ENCODE results near the gene KIF1A.

Gene KIF1A

DNA sequence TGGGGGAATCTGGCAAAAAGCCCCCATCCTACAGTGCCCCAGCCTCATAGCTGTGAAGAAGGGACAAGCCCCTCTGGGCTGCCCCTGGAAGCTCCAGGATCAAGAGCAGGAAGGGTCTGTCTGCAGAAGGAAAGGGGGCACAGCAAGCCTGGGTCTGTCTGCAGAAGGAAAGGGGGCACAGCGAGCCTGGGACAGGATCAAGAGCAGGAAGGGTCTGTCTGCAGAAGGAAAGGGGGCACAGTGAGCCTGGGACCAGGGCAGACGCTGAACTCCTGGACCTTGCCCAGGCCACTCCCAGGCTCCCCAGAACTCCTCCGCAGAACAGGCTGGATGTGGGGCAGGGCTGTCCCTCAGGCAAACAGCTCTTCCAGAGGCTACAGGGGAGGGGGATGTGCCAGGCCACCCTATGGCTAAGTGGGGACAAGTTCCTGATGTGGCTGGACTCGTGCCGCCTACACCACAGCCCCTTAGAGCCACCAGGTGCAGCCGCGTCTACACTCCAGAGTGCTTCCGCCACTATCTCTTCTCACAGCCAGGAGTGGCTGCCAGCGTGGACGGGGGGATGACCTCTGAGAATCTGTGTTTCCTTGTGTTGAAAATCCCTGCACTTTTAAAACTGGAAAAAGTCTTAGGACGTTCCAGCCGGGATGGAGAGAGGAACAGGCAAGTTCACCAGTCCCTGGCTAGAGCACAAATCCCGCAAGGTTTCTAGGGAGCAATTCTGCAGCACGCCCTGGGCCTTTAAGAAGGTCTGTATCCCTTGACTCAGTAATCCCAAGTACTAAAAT, 20.8 kb downstream of the KIF1A start:
- DNase-seq (ENCODE audit: low read depth in 2 of 3, low spot score in 1 of 3): no peak

DNA sequence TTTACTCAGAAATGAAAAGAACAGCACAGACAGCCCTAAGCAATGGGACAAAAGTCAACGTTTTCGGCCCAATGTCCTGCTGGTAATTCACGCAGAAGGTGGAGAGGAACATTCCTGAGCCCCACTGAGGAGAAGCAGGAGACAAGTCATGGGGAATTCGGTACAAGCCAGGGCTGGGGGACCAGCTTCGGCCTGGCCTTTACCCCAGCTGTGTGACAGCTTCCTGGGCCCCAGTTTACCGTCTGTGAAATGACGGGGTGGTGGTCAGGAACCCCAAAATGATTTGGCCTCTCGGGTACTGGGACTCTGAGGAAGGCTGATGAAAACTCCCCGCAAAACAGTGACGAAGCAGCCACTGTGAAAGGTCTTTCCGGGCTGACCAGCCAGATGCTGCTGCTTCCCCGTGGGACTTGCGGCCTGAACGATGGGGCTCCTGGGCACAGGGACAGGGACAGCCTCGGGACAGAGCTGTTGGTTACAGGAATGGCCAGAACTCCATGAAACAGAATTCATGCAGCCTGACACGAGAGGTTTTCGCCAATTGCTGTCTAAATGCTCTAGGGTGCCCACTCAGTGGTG, 21.6 kb downstream of the KIF1A start:
- DNase-seq (ENCODE audit: low read depth in 2 of 3, low spot score in 1 of 3): no peak

DNA sequence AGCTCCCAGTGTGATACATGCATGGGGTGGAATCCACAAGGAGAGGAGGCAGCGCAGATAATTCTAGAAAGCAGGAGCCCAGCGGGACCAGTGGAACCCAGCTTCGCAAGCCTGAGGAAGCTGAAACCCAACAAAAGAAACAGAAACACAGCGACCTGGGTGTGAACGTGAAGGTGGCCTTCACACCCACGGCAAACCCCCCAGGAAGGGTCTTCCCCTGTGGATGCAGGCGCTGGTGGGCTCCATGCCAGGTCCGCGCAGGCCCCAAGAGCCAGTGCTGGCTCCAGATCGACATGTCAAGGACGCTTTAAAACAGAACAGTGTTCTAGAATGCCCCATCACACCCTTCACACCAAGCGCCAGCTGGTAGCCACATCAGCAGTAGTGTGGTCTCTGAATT, 22.1 kb downstream of the KIF1A start:
- DNase-seq (ENCODE audit: low read depth in 2 of 3, low spot score in 1 of 3): no peak

DNA sequence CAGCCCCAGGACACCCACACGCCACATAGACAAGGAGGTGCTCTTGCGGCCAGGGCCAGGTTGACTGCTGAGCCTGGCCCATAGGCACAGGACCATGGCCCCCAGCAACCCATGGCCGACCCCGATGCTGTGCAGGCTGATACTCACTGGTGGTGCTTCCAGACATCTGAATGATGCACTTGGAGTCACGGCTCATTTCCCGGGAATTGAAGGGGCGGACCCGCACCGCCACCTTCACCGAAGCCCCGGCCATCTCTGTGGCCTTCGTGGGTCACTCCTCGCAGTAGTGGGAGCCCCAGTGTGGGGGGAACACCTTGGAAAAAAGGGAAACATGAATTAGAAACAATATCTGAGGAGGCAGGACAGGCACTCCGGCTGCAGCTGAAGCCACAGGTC, 22.5 kb downstream of the KIF1A start:
- no peak for DNase-seq (ENCODE audit: low read depth in 2 of 3, low spot score in 1 of 3)

DNA sequence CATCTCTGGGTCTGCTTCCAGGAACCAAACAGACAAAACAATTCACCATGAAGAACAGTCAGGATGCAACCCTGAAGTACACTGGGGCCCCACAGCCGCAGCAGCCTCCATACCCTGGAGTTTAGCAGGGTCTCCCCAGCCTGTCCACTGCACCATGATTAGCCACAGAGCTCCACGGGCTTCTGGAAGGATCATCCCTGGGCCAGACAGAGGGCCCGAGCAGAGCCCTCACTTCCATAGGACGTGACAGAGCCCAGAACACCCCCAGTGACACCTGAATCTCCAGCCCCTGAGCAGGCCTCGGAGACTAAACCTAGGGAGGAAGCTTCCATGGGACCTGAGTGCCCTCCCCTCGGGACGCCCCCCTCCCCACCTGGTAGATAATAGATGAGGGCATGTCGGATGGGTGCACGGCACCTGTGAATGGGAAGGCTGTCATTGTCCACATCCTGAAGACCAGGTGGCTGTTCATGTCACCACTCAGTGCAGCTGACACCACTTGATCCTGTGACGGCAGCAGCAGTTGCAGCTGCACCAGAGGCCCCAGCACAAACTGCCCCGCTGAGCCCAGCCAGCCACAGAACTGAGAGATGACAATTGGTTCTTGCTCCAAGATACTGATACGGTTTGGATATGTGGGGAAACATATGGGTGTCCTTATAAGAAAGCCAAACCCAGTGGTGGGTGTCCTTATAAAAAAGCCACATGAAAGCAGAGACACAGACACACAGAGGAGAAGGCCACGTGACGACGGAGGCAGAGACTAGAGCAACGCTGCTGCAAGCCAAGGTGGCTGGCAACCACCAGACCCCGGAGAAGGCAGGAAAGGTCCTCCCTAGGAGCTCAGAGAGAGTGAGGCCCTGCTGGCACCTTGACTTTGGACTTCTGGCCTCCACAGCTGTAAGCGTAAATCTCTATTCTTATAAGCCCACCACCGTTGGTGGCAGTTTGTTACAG, 23.2 kb downstream of the KIF1A start:
- DNase-seq (ENCODE audit: low read depth in 2 of 3, low spot score in 1 of 3): no peak

DNA sequence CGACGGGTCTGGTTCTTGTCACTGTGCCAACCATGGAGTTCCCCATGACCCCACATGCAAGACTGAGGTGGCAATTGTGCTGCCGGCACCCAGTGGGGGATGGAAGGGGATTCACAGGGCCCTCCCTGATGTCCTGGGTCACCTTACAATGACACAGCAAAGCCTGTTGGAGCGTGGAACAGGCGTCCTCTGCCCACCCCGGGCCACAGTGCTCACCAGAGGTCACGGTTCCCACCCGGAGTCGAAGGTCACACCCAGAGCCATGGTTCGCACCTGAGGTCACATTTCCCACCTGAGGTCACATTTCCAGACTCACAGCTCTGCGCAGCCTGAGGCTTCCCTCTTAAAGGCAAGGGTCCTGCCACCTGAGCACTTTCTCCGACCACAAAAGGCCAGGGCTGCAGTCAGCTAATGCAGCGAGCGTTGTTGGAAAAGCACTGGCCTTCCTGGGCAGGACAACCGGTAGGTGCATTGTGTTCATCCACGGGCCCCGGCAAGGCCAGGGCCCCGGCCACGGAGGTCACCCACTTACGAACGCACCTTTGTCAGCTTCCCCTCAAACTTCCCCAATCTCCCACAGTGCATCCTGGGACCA, 24.0 kb downstream of the KIF1A start:
- no peak for DNase-seq (ENCODE audit: low read depth in 2 of 3, low spot score in 1 of 3)

DNA sequence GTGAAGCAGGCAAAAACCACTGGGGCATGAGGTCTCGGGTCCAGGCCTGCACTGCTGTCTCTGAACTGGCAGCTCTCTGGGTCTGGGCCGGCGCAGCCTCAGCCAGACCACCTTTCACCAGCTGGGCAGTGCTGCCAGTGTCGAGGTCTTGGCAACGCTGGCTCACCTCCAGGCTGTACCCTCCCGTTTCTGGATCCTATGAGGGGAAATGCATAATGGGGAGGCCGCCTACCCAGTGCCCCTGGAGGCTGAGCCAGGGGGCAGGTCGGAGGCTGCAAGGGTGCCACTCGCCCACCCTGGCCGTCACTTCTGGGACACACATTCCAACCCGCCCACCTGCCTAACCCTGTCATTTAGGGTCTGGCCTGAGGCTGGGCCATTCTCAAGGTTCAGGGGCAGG, 24.6 kb downstream of the KIF1A start:
- DNase-seq (ENCODE audit: low read depth in 2 of 3, low spot score in 1 of 3): no peak

DNA sequence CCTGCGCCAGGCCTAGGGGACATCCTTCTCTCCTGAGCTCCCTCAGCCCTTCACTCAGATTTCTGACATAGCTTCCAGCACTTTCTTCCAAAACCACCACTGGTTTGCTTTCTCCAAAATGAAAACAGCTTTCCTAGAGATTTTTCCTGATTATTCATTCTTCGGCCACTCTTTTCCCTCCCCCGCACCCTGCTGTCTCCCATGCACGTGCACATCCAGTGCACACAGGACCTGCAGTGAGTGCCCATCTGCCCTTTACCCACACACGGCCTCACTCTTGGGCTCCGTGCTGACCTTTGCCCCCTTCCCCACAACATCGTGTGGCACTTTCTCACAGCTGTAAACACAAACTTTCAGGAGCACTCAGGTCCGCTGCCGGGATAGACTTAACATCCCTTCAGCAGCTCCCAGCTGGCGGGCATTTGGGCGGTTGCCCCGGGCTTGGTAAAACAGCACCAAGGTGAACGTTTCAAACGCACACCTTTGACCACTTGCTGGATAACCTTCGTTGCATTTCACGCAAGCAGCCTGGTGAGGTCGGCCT, 25.8 kb downstream of the KIF1A start:
- DNase-seq (ENCODE audit: low read depth in 2 of 3, low spot score in 1 of 3): no peak

DNA sequence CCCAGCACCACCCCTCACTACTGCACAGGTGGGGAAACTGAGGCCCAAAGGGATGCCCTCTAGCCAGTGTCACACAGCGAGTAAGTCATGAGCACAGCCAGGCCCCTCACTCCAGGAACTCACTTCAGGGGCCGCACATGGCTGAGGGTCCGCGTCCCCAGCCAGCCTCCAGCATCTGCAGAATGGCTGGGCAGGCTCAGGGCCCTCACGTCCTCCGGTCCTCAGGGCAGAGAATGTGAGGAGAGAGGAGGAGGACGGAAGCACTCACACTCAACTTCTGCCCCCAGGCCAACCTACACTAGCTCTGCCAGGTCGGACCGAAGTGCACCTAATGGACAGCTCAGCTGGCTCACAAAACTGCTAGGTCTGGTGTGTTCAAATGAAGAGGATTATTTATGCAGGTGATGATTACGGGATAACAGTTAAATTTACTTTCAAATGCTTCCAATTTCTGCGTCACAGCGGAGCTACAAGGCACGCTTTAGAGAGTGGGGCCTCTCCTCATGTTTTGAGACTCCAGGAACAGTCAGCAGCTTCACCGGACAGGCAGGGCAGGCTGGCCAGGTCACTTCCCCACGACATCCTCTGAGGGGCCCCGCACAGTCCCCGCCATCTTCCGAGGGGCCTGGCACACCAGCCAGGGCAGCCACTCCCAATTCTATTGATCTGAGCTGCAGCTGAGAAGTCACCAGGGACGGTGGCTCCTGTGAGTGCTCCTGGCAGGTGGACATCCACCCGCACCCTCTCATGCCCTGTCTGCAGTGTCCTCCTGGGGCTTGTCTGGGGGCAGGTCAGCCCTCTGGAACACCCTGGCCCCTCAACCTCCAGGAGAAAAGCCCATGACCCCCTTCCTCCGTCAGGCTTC, 26.5 kb downstream of the KIF1A start:
- DNase-seq (ENCODE audit: low read depth in 2 of 3, low spot score in 1 of 3): no peak

DNA sequence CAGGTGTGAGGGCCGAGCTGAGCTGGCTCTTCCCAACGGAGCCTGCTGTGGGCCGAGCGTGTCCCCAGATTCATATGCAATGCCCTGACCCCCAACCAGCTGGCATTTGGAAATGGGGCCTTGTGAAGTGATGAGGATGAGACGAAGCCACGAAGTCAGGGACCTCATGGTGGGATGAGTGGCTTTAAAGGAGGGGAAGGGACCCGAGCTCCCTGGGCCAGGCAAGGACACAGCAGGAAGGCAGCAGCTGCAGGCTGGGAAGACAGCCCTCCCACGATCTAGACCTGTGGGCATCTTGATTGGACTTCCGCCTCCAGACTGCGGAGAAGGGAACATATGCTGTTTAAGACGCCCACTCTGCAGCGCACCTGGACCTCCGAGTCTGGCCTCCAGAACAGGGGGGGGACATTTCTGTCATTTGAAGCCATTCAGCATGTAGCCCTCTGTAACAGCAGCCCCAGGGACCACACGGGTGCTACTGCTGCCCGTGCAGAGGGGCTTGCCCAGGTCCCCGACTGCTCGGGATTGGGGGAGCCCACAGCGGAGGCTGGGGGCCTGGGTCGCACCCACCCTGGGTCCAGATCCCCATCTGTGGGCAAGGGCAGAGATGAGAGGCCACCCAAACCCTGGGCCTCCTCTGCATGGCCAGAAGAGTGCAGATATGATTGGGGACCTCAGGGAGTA, 27.2 kb downstream of the KIF1A start:
- DNase-seq (ENCODE audit: low read depth in 2 of 3, low spot score in 1 of 3): no peak

DNA sequence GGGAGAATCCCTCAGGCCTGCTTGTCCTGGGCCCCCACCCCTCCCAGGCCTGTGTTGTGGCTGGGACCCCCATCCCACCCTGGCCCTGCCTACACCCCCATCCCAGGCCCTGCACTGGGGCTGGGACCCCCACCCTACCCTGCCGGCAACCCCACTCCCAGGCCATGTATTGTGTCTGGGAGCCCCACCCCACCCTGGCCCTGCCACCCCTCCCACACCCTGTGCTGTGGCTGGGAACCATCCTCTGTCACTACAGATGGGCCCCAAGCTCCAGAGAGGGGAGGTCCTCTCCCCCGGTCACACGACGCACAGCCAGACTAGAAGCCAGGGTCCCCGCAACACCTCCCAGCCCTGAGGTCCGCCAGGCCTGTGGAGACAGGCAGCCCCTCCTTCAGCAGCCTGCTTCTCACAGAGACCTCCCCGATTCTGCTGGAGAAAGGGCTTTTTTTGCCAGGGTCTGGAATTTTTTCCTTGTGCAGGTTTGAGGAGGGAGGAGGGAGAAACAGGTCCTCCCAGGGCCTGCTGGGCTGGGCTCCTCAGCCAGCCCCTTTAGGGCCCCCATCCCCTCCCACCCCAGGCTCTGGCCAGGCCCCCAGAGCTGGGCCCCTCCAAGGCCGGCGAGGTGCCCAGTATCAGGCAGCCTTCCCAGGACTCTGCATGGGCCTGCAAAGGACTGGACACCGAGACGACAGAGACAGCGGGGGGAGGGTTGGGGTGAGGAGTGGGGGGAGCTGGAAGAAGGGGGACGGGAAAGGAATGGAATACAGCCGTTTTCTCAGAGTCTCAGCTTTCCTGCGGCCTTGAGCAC, 28.0 kb downstream of the KIF1A start:
- DNase-seq (ENCODE audit: low read depth in 2 of 3, low spot score in 1 of 3): no peak

DNA sequence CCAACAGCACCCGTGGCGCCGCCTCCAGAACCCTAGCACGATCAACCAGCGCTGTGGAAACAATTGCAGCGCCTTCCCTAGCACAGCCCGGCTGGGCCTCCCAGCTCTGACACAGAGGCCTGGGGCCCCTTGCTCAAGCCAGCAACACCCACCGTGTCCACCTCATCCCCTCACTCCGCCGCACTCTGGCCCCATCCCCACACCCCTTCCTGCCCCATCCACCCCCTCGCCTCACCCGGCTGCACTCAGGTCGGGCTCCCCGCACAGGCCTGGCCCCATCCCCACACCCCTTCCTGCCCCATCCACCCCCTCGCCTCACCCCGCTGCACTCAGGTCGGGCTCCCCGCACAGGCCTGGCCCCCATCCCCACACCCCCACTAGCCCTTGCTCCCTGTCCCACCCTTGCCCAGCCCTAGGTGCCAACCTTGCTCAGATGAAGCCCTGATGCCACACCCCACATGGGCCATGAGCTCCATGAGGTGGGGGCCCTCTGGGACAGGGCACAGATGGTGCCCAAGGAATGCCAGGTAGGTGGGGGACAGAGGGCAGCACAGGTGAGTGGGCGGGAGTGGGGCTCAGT, 28.7 kb downstream of the KIF1A start:
- DNase-seq (ENCODE audit: low read depth in 2 of 3, low spot score in 1 of 3): no peak

DNA sequence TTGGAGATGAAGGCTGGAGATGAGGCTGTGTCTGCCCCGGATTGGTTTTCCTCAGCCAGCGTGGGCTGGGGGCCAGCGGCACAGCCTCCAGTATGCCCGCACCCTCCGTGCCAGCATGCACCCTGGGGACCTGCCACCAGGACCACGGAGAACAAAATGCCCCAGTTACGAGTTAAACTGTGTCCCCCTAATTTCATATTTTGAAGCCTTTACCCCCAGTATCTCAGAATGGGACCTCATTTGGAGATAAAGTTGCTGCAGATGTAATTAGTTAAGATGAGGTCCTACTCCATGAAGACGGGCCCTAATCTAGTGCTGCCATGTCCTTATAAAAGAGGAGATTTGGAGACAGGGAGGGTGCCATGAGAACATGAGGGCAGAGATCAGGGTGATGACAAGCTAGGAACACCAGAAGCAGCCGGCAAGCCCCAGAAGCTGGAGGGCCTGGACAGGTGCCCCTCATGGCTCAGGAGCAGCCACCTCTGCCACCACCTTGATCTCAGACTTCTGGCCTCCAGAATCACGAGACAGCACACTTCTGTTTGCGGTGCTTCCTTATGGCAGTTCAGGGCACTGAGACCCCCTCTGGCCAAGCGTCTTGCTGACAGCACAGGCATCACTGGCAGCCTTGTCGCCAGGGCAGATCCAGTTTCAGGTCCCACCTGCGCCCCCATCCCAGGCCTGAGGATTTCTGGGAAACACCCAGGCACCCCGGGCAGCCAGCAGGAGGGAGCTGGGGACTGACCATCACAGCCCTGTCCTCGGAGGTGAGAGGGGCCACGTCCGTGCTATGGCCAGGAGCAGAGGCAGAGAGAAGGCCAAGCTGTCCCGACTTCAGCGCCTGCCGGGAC, 29.4 kb downstream of the KIF1A start:
- no peak for DNase-seq (ENCODE audit: low read depth in 2 of 3, low spot score in 1 of 3)

DNA sequence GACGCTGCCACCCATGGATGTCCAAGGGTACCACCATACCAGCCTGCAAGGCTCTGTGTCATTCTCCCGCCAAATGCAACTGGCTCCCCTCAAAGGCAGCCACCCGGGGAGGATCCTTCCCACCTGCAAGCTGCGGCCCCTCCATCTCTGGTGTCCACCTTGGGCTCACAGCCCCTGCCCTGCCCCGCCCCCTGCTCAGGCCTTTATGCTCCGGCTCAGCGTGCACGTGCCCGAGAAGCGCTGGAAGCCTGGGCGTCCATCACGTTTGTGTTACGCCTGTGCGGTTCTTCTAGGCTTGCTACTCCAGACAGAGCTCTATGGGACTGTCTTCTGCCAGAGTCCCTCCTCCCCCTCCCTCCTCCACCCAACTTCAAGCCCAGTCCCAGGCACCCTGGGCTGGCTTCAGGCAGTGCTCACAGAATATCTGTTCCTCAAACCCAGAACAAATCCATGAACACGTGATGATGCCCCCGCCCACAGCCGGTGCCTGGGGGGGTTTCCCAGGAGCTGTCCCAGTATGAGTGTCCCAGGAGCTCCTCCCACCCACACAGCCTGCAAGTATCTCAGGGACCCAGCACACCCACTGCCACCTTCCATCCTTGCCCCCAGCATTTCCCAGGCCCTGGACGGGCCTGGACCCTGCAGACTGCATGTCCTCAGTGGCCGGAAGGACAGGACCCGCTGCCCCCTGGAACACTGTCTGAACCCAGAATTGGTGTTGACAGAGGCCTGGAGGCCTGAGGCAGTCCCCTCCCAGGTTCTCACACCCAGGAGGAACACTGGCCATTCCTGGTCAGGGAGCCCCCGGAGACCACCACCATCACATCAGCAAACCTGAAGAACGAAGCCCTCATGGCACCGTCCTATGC, 30.3 kb downstream of the KIF1A start:
- peak in 2 of 3 donors; percentile 2 to 10 for DNase-seq (ENCODE audit: low read depth in 2 of 3, low spot score in 1 of 3)

DNA sequence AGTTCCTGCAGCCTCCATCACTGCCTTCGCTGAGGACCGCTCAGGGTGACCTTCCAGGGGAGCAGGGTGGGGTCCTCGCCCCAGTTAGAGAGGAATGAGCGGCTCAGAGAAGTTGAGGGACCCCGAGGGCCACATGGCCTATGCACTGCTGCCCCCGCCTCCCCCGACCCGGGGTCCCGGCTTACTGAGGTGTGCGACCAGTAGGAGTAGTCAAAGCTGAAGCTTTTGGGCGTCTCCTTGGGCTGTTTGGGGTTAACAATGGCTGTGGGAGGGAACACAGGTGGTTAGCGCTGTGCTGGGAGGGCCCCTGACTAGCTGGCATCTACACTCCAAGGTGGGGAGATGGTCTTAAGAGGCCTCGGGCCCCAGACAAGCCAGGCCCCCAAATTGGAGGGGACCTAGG, 31.0 kb downstream of the KIF1A start:
- no peak for DNase-seq (ENCODE audit: low read depth in 2 of 3, low spot score in 1 of 3)

DNA sequence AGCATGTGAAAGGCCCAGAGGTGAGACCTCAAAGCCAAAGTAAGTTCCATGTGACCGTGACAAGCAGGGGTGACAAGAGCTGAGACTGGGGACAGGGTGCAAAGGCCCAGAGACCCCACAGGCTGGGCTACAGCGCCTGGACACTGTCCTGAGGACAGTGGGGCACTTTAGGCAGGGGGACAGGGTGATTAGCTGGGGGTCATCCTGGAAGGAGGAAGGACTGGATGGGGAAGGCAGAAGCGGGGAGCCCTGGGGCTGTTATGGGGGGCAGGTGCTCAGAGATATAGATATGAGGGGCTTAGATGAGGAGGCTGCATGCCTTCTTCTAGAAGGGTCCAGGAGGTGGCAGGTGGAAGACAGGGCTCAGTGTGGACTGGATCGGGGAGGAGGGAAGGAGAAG, 31.5 kb downstream of the KIF1A start:
- no peak for DNase-seq (ENCODE audit: low read depth in 2 of 3, low spot score in 1 of 3)
